Hematopoietic multipotent progenitor cell treated with erythropoietin and hydrocortisone succinate and interleukin-3 and kit ligand, for 15 days (in vitro differentiated cells): ENCODE data around the gene ERCC1.

Source experiments
- DNase-seq: peaks from one replicate; pipeline ENCODE4 v3.0.0-alpha.2; 2015; ENCODE audit warnings: low spot score

Gene ERCC1

DNA sequence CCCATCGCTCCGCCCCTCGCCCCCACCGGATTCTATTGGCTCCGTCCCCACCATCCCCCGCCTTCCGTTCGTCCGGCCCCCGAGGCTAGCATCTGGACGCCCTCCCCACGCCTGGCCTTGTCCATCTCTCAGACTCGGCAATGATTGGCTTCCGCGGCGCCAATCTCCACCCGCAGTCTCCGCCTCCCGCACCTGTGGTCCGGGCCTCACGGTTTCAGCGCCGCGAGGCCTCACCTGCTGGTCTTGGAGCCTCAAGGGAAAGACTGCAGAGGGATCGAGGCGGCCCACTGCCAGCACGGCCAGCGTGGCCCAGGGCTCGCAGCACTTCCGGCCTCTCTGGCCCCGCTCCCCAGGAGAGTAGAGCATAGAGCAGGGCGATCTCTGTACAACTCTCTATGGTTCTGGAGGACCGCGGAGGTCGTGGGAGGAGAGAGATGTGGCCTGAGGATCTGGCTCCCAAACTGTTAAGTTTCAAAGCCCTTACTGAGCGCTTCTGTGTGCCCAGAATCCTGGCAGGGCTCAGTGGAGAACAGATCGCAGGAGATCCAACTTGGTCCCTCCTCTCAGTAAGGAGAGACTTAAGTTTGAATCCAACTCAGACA, at the start of gene ERCC1:
TSS of gene ERCC1 (minus strand) at position 329 of the 602 bp plus-strand sequence. CDS start 543 bp downstream, outside the sequence.
- peak; percentile 95 for DNase-seq

DNA sequence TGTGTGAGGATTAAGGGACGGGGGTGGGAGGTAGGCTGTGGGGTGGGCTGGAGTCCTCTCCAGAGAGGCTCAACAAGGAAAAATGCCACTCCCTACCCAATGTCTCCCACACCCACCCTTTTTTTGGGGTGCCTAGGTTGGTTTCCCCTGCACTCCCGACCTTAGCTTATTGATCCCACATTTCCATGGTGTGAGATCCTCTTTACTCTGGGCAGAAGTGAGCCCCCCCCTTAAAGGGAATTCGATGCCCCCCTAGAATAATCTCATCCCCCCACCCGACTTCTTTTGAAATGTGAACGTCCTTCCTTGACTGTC, 49.6 kb upstream of the ERCC1 start:
- DNase-seq: no peak

DNA sequence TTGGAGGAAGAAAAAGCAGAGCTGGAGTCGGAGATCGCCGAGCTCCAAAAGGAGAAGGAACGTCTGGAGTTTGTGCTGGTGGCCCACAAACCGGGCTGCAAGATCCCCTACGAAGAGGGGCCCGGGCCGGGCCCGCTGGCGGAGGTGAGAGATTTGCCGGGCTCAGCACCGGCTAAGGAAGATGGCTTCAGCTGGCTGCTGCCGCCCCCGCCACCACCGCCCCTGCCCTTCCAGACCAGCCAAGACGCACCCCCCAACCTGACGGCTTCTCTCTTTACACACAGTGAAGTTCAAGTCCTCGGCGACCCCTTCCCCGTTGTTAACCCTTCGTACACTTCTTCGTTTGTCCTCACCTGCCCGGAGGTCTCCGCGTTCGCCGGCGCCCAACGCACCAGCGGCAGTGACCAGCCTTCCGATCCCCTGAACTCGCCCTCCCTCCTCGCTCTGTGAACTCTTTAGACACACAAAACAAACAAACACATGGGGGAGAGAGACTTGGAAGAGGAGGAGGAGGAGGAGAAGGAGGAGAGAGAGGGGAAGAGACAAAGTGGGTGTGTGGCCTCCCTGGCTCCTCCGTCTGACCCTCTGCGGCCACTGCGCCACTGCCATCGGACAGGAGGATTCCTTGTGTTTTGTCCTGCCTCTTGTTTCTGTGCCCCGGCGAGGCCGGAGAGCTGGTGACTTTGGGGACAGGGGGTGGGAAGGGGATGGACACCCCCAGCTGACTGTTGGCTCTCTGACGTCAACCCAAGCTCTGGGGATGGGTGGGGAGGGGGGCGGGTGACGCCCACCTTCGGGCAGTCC, 49.0 kb upstream of the ERCC1 start:
- no peak for DNase-seq

DNA sequence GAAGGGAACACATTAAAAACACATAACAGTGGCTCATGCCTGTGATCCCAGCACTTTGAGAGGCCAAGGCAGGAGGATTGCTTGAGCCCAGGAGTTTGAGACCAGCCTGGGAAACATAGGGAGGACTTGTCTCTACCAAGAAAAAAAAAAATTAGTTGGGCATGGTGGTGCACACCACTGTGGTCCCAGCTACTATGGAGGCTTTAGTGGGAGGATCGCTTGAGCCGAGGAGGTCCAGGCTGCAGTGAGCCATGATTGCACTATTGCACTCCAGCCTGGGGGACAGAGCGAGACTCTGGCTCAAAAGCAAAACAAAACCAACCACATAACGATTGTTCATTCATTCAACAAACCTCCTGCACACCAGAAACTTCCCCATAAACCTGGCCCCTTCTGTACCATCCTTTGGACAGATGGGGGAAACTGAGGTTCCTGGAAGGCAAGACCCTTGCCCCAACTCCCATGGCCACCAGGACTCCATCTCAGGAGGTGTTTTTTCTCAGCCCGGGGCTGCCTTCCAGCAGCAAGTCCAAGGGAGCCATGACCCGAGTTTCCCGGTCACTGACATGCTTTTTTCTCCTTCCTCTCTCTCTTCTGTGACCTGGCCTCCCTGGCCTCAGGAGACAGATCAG, 48.3 kb upstream of the ERCC1 start:
- no peak for DNase-seq

DNA sequence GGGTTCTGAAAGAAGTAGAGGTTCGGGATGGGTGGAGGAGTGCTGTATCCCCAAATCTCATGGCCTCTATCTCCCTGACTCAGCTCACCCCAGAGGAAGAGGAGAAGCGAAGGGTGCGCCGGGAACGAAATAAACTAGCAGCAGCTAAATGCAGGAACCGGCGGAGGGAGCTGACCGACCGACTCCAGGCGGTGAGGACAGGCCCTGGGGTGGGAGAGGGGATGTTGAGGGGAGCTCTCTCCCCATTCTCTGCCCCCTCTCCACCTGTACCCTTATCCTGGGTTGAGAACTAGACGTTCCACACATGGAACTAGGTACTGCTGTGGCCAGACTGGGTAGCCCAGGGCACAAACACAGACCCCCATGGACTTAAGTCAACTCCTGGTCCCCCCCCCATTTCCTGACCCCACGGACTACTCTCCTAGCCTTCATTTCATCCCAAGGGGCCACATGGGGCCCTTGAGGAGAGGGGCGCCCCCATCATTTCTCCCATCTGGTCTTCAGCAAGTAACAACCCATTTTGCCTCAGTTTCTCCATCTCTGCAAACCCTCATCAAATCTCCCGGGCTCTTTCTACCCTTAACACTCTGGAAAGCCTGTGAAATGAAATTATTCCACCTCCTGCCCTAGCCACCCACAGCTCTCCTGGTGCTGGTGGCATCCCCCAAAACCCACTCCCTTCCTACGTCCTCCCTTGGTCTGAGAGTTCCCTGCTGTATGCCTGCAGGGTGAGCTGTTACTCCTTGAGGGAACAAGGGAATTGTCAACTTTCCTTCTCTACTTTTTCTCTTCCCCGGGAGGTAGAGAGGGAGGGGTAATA, 47.6 kb upstream of the ERCC1 start:
- no peak for DNase-seq

DNA sequence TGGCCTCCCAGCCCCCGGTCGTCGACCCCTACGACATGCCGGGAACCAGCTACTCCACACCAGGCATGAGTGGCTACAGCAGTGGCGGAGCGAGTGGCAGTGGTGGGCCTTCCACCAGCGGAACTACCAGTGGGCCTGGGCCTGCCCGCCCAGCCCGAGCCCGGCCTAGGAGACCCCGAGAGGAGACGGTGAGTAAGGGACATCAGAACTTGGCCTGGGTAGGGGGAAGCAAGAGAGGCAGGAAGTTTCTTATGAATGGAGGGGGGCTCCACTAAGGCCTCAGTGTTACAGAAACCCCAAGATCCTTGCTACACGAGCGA, 47.0 kb upstream of the ERCC1 start:
- no peak for DNase-seq

DNA sequence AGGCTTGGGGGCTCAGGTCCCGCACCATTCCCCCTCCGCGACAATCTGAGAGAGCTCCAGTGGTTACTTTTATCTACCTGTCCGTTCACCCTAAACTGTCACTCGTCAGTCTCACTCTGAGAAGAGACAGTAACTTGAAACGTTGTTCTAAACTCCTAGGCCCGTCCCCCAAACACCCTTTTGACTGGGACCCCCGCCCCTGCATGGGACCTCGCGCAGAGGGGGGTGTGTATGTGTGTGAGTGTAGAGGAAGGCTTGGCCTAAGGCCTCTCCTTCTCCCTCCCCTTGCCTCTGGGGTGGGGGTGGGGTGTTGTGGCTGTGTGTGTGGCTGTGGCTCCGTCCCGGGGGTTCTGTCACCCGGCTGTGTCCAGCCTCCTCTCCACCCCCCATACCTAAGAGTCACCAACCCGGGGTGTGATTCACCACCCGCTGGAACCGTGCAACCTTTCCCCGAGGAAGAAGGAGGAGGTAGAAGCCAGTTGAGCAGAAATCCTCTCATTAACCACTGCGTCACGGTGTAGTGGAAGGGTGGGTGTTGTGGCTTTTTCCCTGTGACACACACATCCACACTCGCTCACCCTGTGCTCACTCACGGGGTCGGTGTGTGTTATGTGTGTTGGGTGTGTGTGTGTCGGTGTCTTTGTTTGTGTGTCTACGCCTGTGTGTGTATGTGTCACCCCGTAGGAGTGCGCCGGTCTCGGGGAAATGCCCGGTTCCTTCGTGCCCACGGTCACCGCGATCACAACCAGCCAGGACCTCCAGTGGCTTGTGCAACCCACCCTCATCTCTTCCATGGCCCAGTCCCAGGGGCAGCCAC, 46.4 kb upstream of the ERCC1 start:
- DNase-seq: no peak

DNA sequence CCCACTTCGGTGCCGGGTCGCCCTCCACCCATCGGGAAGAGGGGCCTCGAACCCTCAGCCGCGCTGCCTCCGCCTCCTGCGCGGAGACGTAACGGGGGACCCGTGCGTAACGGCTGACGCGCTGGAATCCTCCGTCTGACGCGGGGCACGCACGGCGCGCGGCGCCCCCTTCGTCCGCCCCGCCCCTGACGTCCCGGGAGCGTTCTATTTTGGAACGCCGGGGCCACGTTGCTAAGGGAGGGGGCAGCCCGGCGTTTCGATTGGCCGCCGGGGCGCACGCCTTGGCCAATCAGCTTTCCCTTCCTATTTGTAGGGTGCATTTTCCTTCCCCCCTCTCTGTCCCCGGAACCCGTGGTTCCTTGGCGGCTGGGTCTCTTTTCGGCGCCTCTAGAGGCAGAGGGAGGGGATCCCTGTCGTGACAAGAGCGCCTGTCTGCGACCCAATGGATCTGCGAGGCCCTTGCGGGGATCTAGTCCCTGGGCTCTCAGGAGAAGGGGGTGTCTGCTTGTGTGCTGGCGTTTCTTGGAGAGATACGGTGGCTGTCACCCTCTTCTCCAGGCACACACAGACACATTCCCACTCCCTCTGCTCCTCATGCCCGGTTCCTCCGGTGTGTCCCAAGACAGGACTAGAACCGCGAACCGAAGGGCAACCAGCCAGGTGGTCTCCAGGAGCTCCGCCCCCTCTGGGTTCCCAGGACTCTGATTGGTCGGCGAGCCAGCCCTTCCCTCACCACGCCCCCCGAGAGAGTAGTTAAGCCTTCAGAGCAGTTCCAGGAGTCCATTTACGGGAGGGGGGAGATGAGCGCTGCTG, 45.6 kb upstream of the ERCC1 start:
- peak; percentile 91 for DNase-seq

DNA sequence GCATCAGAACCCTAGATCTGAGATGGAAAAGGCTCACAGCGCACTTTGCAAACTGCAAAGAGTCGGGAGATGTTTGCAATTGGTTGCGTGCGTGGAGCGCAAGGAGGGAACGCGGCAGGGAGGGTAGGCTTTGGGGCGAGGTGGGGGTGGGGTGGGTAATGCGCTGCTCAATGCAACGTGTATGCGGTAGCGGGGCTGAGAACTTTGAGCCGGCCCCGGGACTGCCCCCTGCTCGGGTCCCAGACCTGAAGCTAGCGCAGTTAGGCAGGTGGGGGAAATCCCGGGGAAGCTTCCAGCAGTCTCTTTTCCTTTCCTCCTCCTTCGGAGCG, 45.0 kb upstream of the ERCC1 start:
- DNase-seq: no peak

DNA sequence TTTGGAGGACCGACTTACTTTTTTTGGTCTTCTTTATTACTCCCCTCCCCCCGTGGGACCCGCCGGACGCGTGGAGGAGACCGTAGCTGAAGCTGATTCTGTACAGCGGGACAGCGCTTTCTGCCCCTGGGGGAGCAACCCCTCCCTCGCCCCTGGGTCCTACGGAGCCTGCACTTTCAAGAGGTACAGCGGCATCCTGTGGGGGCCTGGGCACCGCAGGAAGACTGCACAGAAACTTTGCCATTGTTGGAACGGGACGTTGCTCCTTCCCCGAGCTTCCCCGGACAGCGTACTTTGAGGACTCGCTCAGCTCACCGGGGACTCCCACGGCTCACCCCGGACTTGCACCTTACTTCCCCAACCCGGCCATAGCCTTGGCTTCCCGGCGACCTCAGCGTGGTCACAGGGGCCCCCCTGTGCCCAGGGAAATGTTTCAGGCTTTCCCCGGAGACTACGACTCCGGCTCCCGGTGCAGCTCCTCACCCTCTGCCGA, 44.5 kb upstream of the ERCC1 start:
- DNase-seq: no peak

DNA sequence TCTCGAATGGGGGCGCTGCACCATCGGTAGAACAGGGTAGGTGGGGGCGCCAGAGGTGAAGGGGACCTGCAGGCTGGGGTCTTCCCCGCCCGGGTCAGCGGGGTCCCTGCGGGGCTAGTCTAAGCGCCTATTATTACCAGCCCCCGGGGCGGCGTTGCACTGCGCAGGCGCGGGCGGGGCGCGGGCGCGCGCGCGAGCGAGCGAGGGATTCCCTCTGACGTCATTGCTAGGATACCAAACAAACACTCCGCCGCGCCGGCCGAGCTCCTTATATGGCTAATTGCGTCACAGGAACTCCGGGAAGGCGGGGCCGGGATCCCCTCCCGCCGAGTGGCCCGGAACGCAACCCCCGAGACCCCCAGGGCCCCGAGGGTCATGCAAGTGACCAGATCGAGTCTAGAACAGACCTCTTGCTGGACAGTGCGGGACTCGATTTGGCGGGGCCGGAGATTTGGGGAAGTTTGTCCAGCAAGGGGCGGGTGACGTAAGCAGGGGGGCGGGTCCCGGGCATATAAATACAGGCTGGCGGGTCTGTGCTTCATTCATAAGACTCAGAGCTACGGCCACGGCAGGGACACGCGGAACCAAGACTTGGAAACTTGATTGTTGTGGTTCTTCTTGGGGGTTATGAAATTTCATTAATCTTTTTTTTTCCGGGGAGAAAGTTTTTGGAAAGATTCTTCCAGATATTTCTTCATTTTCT, 43.9 kb upstream of the ERCC1 start, which contains the start of gene FOSB:
TSS of gene FOSB (plus strand) at position 541 of the 703 bp plus-strand sequence. CDS start 591 bp downstream, outside the sequence.
- DNase-seq: peak; percentile 97

DNA sequence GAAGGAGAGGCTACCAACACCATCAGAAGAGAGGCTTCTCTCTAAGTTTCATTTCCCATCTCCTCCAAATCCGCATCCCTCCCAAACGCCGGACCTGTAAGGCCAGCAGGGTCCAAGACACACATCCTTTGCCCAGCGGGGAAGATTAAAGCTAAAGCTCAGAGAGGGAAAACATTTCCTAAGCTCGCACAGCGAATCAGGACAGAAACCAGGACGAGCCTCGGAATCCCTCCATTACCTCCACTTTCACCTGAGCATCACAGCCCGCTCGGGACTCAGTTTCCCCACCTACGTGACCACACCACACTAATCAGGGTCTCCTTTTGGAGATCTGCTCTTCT, 43.4 kb upstream of the ERCC1 start:
- peak; percentile 41 for DNase-seq

DNA sequence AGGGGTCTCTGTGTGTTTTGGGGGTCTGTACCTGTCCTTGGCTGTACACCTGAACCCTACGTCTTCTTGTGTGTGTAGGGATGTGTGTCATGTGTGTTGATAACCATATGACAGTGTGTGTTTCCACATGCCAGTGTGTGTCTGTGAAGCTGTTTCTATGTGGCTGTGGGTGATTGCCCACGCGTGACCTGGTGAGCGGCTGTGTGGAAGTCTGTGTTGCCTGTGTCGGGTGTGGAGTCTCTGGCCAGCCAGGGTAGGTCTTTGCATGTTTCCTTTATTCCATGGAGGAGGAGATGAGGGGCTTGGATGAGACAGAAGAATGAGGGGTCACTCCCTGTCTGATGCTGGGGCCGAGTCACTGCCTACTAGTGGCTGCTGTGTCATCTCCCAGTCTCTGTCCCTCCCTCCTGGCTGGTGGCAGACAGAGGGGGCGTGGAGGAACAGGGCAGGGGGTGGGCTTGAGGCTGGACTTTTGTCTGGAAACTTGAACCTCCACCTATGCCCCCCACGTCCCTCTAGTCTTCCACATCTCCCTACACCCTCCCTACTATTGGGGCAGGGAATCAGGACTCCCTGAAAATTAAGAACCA, 41.2 kb upstream of the ERCC1 start:
- DNase-seq: no peak

DNA sequence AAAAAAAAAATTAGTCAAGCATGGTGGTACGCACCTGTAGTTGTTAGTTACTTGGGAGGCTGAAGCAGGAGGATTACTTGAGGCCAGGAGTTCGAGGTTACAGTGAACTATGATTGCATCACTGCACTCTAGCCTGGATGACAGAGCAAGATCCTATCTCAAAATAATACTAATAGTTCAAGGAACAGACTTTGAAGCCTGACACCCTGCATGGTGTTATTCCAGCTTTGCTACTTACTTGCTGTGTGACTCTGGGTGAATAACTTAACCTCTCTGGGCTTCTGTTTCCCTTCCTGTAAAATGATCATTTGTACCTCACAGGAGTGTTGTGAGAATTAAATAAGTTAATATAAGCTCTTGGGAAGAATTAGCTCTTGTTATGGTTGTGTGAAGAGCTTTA, 40.6 kb upstream of the ERCC1 start:
- no peak for DNase-seq

DNA sequence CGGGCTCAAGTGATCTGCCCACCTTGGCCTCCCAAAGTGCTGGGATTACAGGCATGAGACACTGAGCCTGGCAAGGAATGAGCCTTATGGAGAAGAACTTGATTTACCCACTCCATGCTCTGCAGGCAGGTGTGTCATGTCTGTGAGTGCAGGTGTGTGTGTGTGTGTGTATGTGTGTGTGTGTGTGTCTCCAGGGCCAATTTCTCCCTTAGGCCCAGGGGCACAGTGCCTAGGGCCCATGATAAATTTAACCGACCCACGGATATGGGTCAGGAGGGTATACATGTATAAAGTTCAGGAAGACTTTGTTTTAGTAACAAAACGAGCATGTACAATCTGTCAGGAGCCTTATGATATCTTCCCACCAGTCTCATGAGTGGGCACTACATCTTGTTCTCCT, 39.5 kb upstream of the ERCC1 start:
- DNase-seq: no peak

DNA sequence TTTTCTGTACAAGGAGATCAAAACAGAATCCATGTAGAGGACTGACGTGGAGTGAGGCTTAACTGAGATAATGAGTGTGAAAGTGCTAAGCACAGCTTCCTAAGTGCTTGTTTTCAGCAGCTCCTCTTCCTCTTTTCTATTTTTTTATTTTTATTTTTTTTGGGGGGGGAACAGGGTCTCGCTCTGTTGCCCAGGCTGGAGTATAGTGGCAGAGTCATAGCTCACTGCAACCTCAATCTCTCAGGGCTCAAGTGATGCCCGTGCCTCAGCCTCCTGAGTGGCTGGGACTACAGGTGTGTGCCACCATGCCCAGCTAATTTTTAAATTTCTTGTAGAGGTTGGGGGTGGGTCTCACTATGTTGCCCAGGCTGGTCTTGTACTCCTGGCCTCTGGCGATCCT, 38.5 kb upstream of the ERCC1 start:
- no peak for DNase-seq

DNA sequence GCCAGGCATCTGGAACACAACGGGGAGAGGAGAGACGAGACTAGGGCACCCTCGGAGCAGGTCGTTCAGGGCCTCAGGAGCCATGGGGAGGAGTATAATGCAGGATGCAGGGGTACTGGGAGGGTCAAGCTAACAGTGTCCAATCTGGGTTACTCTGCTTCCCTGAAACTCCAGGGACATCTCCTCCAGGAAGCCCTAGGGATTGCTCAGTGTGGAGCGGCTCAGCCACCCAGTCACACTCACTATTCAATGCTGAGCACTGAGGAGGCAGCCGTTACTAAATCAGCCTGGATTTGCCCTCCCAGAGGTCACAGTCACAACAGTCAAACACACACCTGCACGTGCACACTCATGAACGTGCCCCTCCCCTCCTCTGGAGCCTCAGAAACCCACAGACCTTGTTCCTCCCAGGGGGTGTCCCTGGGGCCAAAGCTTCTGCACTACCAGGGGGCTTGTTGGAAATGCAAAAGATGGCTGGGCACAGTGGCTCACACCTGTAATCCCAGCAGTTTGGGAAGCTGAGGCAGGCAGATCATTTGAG, 37.2 kb upstream of the ERCC1 start:
- DNase-seq: no peak

DNA sequence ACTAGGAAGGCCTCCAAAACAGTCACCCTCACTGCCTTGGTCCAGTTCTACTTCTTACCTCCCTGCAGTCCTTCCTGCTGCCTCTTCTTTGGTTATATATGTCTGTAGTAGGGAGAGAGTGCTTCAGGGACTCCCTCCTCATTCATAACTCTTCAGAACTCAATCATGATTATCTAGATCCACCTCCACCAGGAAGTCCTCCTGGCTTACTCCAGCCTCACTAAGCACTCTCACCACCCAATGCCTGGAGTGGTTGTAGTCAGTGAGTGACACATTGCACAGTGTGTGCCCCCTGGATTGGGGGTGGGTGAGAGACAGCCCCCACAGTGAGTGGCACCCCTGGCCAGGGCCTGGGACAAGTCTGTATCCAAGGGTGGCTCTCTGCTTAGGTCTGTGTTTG, 34.1 kb upstream of the ERCC1 start:
- DNase-seq: no peak

DNA sequence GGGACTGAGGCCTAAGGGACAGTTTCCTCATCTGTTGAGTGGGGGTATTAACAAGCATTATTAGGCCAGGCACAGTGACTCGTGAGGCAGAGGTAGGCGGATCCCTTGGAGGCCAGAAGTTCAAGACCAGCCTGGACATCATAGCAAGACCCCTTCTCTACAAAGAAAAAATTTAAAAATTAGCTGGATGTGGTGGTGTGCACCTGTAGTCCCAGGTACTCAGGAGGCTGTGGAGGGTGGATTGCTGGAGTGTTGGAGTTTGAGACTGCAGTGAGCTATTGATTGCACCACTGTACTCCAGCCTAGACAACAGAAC, 32.7 kb upstream of the ERCC1 start:
- no peak for DNase-seq
